Stimulated activated CD4-positive, alpha-beta T cell treated with anti-CD3 and anti-CD28 coated beads, TNF-alpha, amount 100 ng/mL, for 24 hours (primary cell): ENCODE results near the gene UBL7.
A peak's percentile ranks its signal among the peaks of the same experiment; 100 is the strongest.
"Not testable (repeated sequence)": the region's sequence is repeated elsewhere in the genome, so short reads cannot be mapped to it uniquely, and the experiment has no call there.

Experiments
- DNase-seq, 3 experiments: peaks; one replicate each; pipeline ENCODE4 v3.0.0-alpha.2; 2020; ENCODE audit warnings: low read depth in 3 of 3

The UBL7 gene

DNA sequence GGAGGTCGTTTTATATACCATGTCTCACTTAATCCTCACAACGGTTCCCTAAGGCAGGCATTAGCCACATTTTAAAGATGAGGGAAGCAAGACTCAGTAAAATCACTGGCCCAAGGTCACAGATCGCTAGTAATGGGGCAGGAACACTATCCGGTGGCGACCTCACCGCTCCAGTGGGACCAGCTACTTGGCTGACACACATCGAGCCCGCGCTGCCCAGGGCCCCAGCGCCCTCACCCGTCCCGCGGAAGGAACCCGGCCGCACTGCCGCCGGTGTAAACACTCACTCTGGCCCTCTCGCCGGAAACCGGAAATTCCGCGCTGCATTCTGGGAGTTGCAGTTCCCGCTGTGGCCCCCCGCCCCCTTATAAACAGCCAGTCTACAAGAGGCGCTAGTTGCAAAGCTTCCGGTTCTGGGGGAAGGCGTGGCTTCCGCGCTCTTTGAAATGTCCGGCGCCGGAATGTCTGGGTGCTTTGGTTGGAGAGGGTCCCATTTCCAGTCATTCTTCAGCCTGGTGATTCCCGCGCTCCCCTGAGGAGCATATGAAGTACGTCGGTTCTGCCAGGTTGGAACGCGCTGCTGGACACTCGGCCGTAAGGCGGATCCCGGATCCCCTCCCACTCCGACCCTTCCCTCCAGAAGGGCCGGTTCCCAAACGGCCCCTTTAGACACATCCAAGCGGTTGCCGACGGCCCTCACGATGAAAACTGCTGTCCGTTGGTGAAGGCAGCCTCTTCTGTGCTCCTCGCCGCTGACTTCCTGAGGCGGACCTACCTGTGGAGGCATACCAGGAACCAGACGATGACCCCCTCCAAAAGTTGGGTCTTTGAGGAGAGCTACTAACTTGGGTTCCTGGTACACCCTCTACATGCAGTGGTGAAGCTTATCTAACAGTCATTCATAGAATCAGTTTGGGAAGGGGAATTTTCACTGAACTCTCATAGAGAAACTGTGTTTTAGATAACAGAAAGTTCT is at the start of gene UBL7:
TSS of gene UBL7 (minus strand) at position 290 of the 976 bp plus-strand sequence. CDS start 2,293 bp downstream, outside the sequence.
- DNase-seq = peak; percentile 96 to 98 (median 97)

- DNase-seq = no peak
Measured at GRCh38 chr15:74506515-74506840, 45.5 kb upstream of the UBL7 start.

- DNase-seq = no peak
Measured at GRCh38 chr15:74505837-74506514, 45.0 kb upstream of the UBL7 start.

DNA sequence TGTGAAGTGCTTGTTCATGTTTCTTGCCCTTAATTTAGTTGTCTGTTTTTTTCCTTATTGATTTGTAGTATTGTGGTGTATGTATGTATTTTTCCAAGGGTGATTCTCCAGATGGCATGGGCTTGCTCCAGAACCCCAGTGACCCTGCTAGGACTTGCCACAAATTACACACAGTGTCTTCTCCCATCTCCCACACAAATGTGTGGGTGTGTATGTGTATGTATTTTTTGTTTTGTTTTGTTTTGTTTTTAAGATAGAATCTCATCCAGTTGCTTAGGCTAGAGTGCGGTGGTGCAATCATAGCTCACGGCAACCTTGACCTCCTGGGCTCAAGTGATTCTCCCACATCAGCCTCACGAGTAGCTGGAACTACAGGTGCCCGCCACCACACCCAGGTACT is 43.9 kb upstream of the UBL7 start:
- no peak for DNase-seq

- no peak for DNase-seq
Measured at GRCh38 chr15:74504418-74504817, 43.5 kb upstream of the UBL7 start.

DNA sequence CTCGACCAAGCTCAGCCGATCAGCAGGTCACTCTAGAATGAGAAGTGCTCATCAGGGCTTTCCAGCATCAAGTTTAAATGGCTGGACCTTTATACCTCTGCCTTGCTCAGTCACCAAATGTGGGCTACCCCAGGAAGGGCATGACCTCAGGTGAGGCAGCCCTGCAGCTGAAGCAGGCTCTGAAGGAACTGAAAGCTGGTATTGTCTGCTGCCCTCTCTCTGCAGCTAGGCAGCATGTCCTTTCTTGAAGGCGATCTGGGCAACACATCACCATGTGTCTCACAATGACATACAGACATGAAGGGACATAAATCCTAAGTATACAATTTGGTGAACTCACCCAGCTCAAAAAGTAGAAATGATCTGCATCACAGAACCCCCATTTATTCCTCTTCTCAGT is 41.3 kb upstream of the UBL7 start:
- no peak for DNase-seq

- DNase-seq = no peak
Measured at GRCh38 chr15:74500401-74500800, 39.4 kb upstream of the UBL7 start.

DNA sequence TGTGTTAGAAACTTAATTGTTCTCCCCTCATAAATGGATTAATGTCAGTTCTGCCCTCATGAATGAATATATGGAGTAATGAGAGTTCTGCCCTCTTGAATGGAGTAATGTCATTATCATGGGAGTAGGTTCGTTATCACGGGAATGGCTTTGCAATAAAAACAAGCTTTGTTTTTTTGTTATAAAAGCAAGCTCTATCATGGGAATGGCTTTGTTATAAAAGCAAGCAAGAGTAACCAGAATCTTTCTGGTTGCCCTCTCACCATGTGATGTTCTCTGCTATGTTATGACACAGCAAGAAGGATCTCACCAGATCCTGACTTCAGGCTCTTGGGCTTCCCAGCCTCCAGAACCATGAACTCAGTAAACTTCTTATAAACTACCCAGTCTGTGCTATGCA is 38.4 kb upstream of the UBL7 start:
- DNase-seq = no peak

DNA sequence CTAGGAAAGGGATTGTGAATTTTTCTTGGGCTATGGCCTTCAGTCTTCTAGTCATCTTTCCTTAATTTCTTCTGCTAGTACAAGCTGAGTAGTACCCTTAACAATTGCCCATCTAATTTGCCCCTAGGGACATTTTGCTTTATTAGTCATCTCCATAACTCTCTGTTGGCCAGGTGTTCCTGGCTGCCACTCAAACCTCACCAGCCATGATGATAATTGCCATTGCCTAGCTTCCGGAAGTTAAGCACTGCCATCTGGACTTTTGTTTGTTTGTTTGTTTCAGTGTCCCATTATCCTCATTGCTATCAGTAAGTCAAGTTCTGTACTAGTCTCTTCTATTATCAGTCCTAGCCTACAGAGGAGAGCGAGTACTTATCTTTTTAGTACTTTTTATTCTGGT is 36.6 kb upstream of the UBL7 start:
- no peak for DNase-seq

- DNase-seq = no peak
Measured at GRCh38 chr15:74496648-74497047, 35.7 kb upstream of the UBL7 start.

DNA sequence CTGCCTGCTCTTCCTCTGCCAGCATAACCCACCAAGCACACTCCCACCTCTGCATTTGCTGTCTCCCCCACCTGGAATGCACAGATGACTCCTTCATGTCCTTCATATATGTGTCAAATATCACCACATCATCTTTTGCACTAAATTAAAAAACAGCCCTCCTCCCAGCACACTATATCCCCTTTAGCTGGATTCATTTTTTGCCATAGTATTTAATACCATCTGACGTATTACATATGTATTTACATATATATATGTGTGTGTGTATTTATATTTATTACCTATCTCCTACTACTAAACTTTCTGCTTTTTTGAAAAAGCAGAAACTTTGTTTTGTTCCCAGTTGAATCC is 29.4 kb upstream of the UBL7 start:
- no peak for DNase-seq

GRCh38 chr15:74489518-74490338 is 28.8 kb upstream of the UBL7 start:
- DNase-seq = peak; percentile 48 to 72 (median 62)

GRCh38 chr15:74488776-74489175 is 27.8 kb upstream of the UBL7 start:
- no peak for DNase-seq

DNA sequence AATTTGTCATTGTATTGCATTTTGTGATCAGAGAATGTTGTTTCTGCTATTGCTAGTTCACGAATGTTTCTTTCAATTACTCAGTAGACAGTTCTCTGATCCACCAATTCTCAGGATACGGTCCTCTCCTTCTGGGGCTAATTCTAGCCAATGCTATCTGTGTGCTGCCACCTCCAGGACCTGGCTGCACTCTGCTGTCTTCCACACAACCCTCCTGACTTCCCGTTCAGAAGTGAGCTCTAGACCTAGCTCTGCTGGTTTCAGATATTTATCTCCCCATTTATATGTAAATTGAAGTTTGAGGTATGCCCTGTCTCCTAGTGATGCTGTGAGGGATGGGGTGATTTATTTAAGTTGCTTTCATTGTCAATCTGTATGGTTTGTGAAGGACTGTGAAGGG is 21.7 kb upstream of the UBL7 start:
- DNase-seq = no peak

GRCh38 chr15:74480364-74480763 is 19.4 kb upstream of the UBL7 start:
- not testable (repeated sequence) for DNase-seq

DNA sequence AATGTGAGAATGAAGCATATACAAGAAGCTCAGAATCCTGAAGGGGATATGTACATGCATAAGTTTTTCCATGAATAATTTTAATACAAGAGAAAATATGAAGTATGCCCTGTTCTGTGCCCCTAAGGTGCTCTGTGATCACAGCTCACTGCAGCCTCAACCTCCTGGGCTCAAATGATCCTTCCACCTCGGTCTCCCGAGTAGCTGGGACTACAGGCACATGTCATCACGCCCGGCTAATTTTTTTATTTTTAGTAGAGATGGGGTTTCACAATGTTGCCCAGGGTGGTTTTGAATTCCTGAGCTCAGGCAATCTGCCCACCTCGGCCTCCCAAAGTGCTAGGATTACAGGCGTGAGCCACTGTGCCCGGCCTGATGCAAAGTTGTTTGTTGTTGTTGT is 10.7 kb upstream of the UBL7 start:
- DNase-seq = not testable (repeated sequence)

DNA sequence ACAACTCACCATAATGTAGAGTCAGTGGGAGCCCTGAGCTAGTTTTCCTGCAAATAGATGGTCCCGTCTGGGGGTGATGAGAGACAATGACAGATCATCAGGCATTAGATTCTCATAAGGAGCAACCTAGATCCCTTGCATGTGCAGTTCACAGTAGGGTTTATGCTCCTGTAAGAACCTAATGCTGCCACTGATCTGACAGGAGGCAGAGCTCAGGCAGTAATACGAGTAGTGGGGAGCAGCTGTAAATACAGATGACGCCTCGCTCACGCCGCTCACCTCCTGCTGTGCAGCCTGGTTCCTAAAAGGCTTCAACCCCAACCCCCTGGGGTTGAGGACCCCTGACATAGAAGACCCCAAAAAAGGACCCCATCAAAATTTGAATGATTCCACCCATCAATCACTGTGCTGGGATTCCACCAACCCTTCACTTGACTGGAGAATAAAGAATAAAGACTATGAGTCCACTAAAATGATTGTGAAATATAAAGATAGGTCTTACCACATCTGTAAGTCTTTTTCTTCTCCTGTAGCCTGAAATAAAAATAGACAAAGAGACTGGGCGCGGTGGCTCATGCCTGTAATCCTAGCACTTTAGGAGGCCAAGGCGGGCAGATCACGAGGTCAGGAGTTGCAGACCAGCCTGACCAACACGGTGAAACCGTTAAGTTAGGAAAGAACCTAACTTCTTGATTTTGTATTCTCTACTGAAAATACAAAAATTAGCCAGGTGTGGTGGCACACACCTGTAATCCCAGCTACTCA is 9.9 kb upstream of the UBL7 start:
- DNase-seq = no peak

- no peak for DNase-seq
Measured at GRCh38 chr15:74468341-74469032, 7.5 kb upstream of the UBL7 start.

GRCh38 chr15:74466570-74466969 is 5.6 kb upstream of the UBL7 start:
- no peak for DNase-seq

GRCh38 chr15:74464897-74465296 is 3.9 kb upstream of the UBL7 start:
- no peak for DNase-seq

DNA sequence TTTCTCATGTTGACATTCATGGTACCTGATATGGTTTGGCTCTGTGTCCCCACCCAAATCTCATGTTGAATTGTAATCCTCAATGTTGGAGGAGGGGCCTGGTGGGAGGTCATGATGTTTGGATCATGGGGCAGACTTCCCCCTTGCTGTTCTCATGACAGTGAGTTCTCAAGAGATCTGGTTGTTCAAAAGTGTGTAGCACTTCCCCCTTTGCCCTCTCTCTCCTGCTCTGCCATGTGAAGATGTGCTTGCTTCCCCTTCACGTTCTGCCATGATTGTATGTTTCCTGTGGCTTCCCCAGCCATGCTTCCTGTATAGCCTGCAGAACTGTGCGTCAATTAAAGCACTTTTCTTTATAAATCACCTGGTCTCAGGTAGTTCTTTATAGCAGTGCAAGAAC is 3.3 kb upstream of the UBL7 start:
- no peak for DNase-seq
